ENCODE data around the gene TRPV4.

GRCh38 chr12:109798691-109799090 is 34.5 kb downstream of the TRPV4 start:
- TF ChIP-seq, protein P1, sequence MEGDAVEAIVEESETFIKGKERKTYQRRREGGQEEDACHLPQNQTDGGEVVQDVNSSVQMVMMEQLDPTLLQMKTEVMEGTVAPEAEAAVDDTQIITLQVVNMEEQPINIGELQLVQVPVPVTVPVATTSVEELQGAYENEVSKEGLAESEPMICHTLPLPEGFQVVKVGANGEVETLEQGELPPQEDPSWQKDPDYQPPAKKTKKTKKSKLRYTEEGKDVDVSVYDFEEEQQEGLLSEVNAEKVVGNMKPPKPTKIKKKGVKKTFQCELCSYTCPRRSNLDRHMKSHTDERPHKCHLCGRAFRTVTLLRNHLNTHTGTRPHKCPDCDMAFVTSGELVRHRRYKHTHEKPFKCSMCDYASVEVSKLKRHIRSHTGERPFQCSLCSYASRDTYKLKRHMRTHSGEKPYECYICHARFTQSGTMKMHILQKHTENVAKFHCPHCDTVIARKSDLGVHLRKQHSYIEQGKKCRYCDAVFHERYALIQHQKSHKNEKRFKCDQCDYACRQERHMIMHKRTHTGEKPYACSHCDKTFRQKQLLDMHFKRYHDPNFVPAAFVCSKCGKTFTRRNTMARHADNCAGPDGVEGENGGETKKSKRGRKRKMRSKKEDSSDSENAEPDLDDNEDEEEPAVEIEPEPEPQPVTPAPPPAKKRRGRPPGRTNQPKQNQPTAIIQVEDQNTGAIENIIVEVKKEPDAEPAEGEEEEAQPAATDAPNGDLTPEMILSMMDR (IDR thresholded peaks at IDR 0.05), result no peak
- no peak for TF ChIP-seq POLR2A (IDR thresholded peaks at IDR 0.05)

All from body of pancreas (tissue), 4 donors.